ENCODE results near the gene EXTL1. TPM values are rescaled to one million over a fixed set of nuclear protein-coding genes. Genes with fewer than 3 reads are reported as not detected.

The EXTL1 gene
- total and polyA plus RNA-seq, 2 donors (not counting 3 experiments of a cell fraction or from before 2014, with no cell fraction given): not detected

GRCh38 chr1:26029054-26029863, 7.7 kb downstream of the EXTL1 start:
- Histone ChIP-seq H3K9me3 (replicated peaks; ENCODE audit: control insufficient read depth, insufficient read depth, low read length) (no peaks in the 10 kb centered on the region), H2AFZ (ENCODE audit: low read depth, low read length) (no peak overlapping the region), H3K27ac (ENCODE audit: insufficient read depth, low read depth, low read length) (no peak overlapping the region), H3K27me3 (ENCODE audit: control insufficient read depth in 2 of 2, insufficient read depth in 2 of 2, low read length in 2 of 2) (peaks cover 0 to 1% of the 10 kb centered on the region in 2 experiments), H3K4me2 (ENCODE audit: insufficient read depth, low read length) (no peak overlapping the region), H3K79me2 (ENCODE audit: control insufficient read depth, insufficient read depth, low read length) (no peaks in the 10 kb centered on the region), H3K4me1 (ENCODE audit: control insufficient read depth, extremely low read depth, insufficient read depth, low read length) (no peaks in the 10 kb centered on the region), H4K20me1 (replicated peaks; ENCODE audit: control insufficient read depth, extremely low read depth, insufficient read depth, low read length) (no peaks in the 10 kb centered on the region), H3K36me3 (ENCODE audit: control insufficient read depth in 2 of 2, extremely low read depth in 1 of 2, insufficient read depth in 2 of 2, low read length in 2 of 2) (no peaks in the 10 kb centered on the region), H3K9ac (replicated peaks; ENCODE audit: extremely low read depth, insufficient read depth, low read length) (no peak overlapping the region), H3K4me3 (replicated peaks in 1 of 3; ENCODE audit: insufficient read depth in 1 of 3, low read depth in 1 of 3, low read length in 3 of 3) (no peak overlapping the region), H3K9me1 (replicated peaks; ENCODE audit: control insufficient read depth, extremely low read depth, insufficient read depth, low read length) (no peaks in the 10 kb centered on the region)
- ChIA-PET POLR2A (interaction anchor here (0.5 kb wide), 1 partner anchor 40 kb away, joined by 8 read pairs; no protein-coding TSS in a partner anchor), CTCF (interaction anchor here (1.3 to 2.3 kb wide), 5 partner anchors 19 to 388 kb away, joined by 3 to 17 read pairs (median 6); partner anchors contain the start of gene PAFAH2)
- FAIRE-seq (no peak), DNase-seq (ENCODE audit: low read depth, low spot score) (no peak)
- dilution Hi-C loops (cut with MboI; ENCODE audit: extremely low pct_ligation_motif_present, low sequenced_read_pairs): no loop called here
- no peak for TF ChIP-seq GATA2 (IDR thresholded peaks at IDR 0.05; ENCODE audit: insufficient read depth, insufficient read length, low read depth, low read length)
- TF ChIP-seq CTCF (IDR thresholded peaks at IDR 0.05; ENCODE audit: extremely low read depth in 1 of 2, insufficient read depth in 1 of 2, low read depth in 1 of 2, low read length in 2 of 2): no peak
- TF ChIP-seq MYC (IDR thresholded peaks at IDR 0.05; ENCODE audit: low read depth, low read length): no peak
- TF ChIP-seq MAX (IDR thresholded peaks at IDR 0.05; ENCODE audit: insufficient read depth, insufficient read length): no peak
- TF ChIP-seq POLR2A (IDR thresholded peaks at IDR 0.05; ENCODE audit: low read depth, low read length): no peak
- TF ChIP-seq JUN (IDR thresholded peaks at IDR 0.05; ENCODE audit: borderline replicate concordance, insufficient read depth, insufficient read length, low read depth): no peak
- TF ChIP-seq POLR2AphosphoS5 (IDR thresholded peaks at IDR 0.05; ENCODE audit: insufficient read depth, low read depth, low read length): no peak
- BruUV-seq (replicated peaks): no TSS peak
- intact Hi-C loops (cut with micrococcal nuclease): no loop called here
